GM21528 (cell line): ENCODE data around the gene BNIP5.

Experiments used
- ATAC-seq: cut with Tn5 transposase; IDR thresholded peaks from one replicate; pipeline ENCODE4 v1.9.1; 2021; ENCODE audit warnings: mild to moderate bottlenecking, moderate library complexity; ENCODE audit not compliant: unreplicated experiment, low FRiP score

Gene BNIP5, protein sequence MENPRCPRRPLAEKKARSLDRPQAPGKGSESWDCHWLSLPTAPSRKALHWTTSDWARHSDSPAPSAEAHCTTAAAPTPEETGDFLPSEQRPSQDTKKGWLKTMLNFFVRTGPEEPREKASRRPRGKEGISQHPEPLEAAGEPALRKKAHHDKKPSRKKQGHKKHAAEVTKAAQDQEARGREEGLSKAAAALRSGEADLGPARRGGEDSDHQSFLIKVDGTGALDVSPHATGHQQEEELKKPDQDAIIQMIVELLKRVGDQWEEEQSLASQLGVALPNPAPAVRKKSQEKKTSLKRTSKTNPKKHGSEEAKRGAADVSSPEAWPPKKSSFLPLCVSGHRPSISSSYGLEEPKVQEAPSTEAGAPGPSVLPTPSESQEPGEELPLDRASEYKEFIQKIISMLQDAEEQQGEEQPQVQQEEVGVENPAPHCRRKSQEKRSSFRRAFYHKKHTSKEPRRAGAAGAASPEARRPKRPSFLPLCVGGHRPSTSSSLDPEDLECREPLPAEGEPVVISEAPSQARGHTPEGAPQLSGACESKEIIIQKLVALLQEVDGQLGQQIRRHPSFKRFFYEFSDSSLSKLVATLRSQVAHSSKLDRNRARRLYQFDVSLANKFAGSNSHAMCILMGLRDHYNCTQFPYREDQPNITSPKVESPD

DNA sequence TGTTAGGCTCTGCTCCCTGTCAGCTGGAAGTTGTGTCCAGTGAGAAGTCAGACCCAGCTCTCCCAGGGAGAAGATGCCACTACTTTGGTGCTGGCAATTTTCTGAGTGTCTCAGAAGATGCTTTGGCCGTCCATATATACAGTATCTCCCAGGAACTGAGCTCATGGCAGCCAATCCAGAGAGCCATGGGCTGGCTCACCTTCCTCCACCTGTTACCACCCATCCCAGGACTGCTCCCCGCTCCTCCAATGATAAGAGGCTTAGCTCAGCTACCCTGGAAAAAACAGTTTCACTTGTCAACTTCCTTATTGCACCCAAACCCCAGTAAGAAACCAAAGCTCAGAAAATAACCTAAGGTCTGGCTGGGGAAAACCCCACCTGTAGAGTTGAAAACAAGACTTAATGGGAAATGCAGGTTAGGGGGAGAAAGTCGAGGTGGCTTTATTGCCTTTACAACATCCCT lies at the start of gene BNIP5:
Gene BNIP5 (minus strand): TSS at position 110 of the 463 bp plus-strand sequence. CDS start 6,198 bp downstream, outside the sequence.
- ATAC-seq: no peak

DNA sequence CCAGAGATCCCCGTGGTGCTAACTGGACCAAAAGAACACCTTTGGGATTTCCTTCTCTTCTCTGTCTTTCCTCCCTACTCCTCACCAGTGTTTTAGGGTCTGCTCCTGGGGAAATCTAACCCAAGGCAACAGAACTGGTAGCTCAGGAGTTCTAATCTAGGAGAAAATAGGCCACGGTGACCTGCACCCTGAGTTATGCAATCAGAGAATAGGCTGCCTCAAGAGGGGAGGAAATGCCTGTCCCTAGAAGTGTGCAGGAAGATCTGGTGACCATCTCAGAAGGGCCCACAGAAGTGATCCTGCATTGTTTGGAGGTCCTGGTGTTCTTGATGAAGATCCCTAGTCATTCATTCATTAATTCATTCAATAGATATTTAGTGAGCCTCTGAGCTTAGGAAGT lies 47.4 kb upstream of the BNIP5 start:
- ATAC-seq: no peak

DNA sequence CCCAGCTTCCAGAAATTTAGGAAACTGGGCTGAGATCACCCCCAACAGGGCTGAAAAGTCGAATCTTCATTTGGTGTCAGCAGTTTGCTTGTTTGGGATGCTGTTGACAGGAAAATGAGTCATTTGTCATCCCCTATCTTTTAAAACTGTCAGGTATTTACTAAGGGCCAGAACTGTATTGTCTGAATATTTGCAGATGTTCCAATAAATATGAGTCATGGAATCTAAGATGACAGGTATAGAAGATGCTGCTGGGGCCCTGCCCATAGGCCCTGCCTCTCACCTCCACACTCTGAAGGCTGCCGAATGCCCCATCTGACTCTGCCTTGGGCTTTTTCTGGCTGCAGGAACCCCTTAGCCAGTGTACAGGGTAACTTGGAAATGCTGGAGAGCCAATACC lies 46.9 kb upstream of the BNIP5 start:
- no peak for ATAC-seq

DNA sequence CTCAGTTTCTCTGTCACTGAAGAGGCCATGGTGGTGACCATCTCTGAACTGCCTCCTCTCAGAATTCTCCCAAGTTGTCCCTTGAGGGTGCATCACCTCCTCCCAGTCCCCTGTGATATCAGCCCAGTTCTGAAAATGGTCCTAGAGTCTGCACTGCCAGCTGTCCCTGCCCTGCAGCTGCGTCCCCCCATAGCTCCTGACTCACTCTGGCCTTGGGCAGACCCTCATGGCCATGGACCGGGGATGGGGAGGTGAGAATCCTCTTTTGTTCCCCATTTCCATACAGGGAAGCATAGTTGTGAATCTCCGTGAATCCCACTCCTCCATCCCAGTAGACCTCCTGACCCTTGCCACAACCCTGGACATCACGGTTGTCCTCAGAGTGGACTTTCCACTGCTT lies 46.3 kb upstream of the BNIP5 start:
- ATAC-seq: no peak

DNA sequence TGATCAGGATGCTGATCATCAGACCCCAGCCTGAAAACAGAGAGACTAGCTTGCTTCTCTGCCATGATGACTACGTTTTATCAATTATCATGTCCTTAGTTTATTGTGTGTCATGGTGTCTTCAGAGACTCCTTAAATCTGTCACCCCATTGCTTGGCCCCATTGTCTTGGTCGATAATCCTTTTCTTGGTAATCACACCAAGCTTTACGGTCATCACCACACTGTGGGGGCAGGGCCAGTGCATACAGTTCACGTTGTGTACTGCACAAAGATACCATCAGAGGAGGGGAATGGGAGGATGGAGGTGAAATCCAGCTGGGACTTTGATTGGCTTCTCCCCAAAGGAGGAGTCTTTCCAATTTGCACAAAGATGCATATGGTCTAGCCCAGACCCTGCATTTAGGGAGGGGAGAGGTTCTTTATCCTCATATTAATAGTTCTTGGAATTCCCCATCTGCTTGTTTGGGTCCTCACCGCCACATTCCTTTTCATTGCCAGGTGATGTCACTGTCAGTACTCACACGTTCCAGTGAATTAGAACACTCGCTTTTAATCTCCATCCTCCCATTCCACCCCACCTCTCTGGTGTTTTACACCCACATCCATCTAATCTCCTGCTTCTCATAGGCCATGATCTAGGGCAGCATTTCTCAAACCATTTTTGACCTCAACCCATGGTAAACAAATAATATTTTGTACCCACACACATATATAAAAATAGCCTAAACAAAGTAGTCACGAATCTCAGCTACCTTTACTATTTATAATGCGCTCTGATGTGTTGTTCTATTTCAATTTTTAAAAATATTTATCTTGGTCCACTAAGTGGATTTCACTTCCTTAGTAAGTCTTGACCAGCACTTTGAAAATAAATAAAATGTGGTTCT lies 45.1 kb upstream of the BNIP5 start:
- no peak for ATAC-seq

DNA sequence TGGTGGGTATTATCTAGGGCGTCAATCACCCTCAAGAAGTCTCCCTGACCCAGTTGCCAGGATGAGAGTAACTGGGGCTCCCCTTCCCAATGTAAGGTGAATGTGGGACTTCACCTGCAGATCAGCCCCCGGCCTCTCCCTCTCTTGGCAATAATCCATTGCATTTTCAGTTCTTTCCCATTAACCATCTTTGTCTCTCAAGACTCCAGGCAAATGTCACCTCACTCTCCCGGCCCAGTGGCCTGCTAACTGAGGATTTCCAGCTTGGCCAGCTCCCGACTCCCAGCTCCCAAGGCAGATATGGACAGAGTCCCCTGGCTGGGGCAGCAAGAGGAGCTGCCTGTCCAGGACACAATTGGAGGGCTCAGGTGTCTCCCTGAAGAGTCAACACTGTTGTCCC lies 43.5 kb upstream of the BNIP5 start:
- ATAC-seq: no peak

DNA sequence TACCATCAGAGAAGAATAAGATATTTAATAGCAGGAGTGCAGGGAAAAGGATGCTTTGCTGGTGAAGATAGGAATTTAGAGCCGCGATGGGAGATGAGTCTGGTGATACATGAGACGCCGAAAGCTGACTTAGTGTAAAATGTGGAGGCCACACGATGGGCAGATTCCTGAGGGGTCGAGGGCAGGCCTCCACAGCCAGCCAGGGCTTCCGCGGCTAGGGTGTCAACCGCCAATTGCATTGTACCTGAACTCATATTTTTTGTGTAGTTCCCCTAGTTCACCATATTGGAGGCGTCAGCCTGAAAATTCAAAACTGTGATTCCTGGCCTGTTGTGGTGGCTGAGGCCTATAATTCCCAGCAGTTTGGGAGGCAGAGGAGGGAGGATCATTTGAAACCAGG lies 42.2 kb upstream of the BNIP5 start:
- ATAC-seq: no peak

DNA sequence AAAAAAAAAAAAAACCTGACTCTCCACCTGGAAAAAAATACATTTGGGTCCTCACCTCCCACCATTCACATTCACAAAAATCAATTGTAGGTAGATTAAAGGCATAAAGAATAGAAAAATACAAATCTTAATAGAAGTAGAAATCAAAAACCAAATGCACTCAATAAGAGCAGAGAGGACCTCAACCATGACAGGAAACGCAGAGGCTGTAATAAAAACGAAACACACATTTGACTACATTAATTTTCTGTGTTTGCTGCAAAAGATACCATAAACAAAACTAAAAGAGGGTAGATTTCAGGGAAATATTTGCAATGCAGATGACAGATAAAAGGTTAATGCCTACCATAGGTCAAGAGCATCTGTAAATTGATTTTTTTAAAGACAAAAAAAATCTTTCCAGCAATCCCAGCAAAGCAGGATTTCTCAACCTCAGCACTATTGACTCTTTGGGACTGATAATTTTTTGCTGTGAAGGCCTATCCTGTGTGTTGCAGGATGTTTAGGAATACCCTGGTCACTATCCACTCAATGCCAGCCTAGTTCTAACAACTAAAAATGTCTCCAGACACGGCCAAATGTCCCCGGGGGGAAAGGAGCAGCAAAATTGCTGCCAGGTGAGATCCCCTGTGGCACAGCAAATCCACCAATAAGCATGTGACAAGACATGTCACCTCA lies 41.7 kb upstream of the BNIP5 start:
- no peak for ATAC-seq

DNA sequence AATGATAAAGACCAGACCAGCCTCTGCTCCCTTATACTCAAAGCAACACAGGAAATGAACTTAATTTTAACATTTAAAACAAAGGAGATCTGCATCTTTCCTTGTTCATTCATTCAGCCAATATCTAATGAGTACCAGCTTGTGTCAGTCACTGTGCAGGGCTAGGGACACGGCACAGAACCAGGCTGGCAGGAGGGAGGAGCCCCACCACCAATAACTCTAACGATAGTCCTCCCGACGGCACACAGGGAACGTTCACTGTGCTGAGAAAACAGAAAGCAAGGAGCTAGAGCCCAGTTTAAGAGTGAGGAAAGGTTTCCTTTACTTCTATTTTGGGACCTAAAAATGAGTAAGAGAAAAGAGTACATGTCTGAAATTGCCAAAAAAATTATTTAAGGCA lies 40.9 kb upstream of the BNIP5 start:
- no peak for ATAC-seq

DNA sequence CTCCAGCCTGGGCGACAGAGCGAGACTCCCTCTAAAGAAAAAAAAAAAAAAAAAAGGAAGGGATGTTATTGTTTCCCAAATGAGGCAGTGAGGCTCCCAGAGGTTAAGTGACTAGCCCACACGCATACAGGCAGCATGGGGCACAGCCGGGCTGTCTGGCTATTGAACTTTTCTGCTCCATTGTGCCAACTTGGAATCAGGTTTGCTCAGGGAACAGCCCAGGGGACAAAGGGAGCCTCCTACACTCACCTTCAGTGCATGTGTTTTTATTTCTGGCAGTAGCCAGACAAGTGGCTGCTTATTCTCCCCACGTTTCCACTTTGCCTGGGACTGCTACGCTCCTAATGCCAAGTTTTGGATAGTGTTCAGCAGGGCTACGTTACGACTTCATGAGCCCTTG lies 40.1 kb upstream of the BNIP5 start:
- ATAC-seq: no peak

DNA sequence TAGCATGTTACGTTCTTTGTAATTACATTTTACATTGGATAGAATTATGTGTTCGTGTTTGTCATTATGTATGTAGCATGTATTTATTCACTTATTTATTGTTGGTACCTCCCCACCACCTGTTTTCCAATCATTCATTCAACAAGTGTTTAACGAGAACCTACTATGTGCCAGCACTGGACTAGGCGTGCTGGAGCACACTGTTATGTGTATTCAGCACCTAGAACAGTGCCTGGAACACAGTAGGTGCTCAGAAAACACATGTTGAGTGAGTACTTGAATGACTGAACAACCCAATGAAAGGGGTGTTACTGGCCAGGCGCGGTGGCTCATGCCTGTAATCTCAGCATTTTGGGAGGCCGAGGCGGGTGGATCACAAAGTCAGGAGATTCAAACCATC lies 39.5 kb upstream of the BNIP5 start:
- ATAC-seq: no peak

DNA sequence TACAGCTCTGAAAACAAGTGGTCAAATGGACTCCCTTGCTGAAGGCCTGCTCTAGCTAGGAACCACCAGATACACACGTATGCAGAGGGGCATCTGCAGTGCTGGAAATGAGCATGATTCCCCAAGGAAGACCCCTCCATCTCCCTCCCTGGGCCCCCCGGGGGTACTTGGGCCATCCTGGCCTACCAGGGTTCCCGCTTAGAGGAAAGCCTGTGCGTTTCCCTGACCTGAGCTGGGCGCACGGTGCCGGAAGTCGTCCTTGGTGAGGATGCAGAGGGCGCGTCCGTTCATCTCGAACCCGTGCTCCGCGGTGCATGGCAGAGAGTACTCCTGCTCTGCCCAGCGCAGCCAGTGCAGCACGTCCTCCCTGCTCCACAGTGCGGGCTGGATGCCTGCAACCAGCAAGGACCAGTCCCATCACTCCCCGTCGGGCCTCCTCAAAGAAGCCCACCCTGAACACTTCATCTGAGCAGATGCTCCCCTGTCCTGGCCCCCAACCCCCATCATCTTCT lies 39.0 kb upstream of the BNIP5 start:
- ATAC-seq: no peak

DNA sequence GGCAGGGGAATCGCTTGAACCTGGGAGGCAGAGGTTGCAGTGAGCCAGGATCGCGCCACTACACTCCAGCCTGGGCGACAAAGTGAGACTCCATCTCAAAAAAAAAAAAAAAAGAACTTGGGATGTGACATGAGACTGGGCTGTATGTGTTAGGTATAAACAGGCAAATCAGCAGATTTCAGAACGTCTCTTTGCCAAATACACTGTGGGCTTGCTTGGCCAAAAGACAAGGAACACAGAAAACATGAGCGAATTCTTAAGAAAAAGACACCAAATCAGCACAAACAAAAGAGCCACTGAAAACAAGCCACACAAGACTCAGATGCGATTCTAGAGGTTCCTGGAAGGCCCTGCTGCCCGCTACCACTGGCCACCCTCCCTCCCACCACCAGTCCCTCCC lies 38.3 kb upstream of the BNIP5 start:
- ATAC-seq: no peak

DNA sequence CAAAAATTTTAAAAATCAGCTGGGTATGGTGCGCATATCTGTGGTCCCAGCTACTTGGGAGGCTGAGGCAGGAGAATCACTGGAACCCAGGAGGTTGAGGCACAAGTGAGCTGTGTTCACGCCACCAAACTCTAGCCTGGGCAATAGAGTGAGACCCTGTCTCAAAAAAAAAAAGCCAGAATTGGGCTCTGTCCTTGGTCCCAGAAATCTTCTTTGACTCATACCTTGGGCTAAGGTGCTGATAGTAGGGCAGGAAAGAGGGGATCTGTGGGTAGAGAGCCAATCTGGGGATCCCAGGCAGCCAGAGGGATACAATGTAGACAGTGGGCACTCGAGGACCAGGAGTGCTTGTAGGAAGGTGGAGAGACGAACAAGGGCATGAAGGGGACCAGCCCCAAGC lies 37.5 kb upstream of the BNIP5 start:
- no peak for ATAC-seq

DNA sequence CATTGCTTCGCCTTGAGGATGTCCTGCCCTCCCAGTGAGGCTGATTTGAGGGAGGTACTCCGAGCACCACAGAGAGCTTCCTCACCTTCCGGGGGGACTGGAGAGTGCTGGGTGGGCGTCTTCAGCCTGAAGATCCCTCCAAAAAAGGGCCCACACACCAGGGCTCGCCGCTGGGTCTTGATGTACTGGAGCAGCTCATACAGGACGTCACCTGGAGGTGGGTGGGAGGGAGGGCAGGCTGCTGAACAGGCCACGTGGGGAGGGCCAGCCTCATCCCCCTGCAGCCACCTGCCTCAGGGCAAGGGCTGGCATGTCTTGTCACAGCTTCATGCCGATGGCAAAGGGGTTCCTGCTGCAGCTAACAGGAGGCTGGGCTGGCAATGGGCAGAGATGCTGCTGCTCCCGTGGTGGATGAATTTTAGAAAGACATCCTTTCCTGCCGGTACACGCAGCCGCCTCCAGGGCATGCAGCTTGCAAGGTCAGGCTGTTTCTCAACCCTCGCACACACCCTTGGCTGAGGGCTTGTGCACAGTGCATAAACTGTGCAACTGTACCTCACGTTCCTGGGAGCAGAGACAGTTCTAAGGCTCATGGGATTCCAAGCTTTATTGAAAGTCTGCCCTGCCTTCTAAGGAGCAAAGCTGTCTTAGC lies 36.8 kb upstream of the BNIP5 start:
- ATAC-seq: no peak

DNA sequence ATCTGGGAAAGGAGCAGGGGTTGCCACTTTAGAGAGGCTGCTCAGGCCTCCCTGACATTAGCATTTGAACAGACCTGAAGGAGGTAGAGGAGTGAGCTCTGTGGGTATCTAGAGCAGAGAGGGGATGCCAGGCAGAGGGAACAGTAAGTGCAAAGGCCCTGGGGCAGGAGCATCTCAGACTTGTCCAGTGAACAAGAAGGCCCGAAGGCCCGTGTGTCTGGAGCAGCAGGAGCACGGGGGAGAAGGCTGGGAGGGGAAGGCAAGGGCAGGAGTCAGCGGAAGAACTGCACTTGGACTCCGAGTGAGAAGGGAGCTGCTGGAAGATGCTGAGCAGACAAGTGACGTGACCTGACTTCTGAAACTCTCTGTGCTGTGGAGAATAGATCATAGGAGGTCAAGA lies 35.4 kb upstream of the BNIP5 start:
- ATAC-seq: no peak

DNA sequence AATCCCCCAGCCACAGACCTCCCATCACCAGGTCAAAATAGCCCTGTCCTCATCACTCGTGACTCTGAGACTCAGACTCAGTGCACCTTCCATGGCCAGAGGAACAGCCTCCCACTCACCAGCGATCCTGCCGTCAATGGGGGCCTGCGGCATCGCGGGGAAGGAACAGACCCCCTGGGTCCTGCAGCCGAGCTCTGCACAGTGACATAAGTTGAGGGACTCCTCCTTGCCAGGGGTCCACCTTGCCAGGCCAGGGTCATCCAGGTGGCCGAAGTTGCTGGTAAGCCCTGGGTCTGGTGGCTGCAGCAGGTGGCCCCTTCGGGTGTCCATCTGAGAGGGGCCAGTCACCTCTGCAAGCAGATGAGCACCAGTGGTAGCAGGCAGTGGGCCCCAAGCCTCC lies 34.5 kb upstream of the BNIP5 start:
- no peak for ATAC-seq

DNA sequence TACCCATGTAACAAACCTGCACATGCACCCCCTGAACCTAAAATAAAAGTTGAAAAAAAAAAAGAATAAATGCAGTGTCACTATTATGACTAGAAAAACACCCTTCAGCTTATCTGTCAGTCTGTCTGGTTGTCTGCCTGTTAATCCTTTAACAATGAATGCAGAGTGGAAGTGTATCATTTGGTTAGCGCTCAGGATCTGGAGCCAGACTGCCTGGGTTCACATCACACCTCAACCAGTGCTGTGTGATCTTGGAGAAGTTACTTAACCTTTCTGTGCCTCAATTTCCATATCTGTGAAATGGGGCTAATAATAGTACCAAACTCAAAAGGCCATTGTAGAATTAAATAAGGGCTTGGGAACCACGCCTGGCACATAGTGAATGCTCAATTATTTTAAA lies 34.0 kb upstream of the BNIP5 start:
- ATAC-seq: no peak

DNA sequence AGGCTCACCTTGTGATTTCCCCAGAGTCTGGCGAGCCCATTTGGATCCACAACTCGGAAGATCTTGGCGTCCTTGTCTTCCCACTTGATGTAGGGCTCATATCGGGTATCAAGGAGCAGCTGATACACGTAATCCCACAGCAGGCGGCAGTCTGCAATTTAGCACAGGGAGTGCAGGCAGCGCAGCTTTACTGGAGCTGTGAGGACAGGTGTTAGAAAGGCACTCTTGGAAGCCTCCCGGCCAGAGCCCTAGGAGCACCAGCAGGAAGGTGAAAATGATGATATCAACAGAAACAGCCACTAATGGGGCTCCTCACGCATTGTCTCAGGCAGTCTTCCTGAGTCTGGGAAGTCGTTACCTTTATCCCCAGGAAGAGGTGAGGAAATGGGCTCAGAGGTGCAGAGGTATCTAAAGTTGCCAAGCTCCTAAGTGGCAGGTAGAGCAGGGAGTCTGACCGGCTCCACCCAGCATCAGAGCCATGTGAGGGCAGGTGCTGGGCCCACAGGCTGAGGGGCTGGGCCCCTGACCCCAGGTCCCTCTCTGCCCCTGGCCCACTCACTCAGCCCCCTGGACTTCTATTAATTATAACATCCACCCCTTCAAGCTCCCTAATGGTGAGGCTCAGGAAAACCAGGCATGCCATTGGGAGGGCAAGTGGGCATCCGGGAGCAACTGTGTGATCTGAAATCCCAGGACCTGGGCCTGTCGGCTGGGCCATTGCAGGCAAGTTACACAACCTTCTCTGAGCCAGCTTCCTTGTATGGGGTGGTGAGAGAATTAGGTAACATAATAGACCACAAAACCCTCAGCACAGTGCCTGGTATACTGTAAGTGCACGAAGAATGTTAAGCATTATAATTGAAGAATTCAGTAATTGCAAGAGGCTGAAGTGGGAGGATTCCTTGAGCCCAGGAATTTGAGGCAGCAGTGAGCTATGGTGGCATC lies 32.5 kb upstream of the BNIP5 start:
- no peak for ATAC-seq
